Trophoblast cell (in vitro differentiated cells and primary cell): ENCODE measurements around the gene CIDEC.

ENCODE experiments used
- DNase-seq, 2 donors: peaks; one replicate each; pipeline ENCODE4 v3.0.0-alpha.2; 2016
- H2AFZ ChIP-seq: 2 replicates; pipeline ENCODE4 v1.6.1; 2013; ENCODE audit warnings: low read length, moderate library complexity, mild to moderate bottlenecking; ENCODE audit not compliant: insufficient read depth, poor library complexity
- H2AK5ac ChIP-seq: 2 replicates; pipeline ENCODE4 v1.6.1; 2013; ENCODE audit warnings: mild to moderate bottlenecking, low read length
- H2BK120ac ChIP-seq: 2 replicates; pipeline ENCODE4 v1.6.1; 2013; ENCODE audit warnings: low read length, mild to moderate bottlenecking, moderate library complexity; ENCODE audit not compliant: insufficient read depth, poor library complexity
- H2BK12ac ChIP-seq: 2 replicates; pipeline ENCODE4 v1.6.1; 2013; ENCODE audit warnings: mild to moderate bottlenecking, low read length, moderate library complexity
- H2BK5ac ChIP-seq: 2 replicates; pipeline ENCODE4 v1.6.1; 2013; ENCODE audit warnings: low read length, low read depth, moderate library complexity, mild to moderate bottlenecking; ENCODE audit not compliant: poor library complexity
- H3K14ac ChIP-seq: 2 replicates; pipeline ENCODE4 v1.6.1; 2013; ENCODE audit warnings: mild to moderate bottlenecking, low read length
- H3K18ac ChIP-seq: 2 replicates; pipeline ENCODE4 v1.6.1; 2013; ENCODE audit warnings: mild to moderate bottlenecking, low read length
- H3K23ac ChIP-seq: 2 replicates; pipeline ENCODE4 v1.6.1; 2013; ENCODE audit warnings: low read length
- H3K27ac ChIP-seq: 2 replicates; pipeline ENCODE4 v1.5.1; 2013; ENCODE audit warnings: low read depth, mild to moderate bottlenecking, inconsistent platforms, low read length, moderate library complexity
- H3K27me3 ChIP-seq: 2 replicates; pipeline ENCODE4 v1.6.1; 2013; ENCODE audit warnings: inconsistent platforms, mild to moderate bottlenecking, low read length, moderate library complexity; ENCODE audit not compliant: insufficient read depth
- H3K36me3 ChIP-seq, 2 experiments: 1 replicate in 1 of 2; 2 replicates in 1 of 2; pipeline ENCODE4 v1.6.1; 2013; ENCODE audit warnings: low read length in 2 of 2, mild to moderate bottlenecking in 2 of 2, moderate library complexity in 1 of 2; ENCODE audit not compliant: insufficient read depth in 2 of 2, control insufficient read depth in 1 of 2
- H3K4ac ChIP-seq: 2 replicates; pipeline ENCODE4 v1.6.1; 2013; ENCODE audit warnings: low read depth, mild to moderate bottlenecking, low read length, moderate library complexity
- H3K4me1 ChIP-seq, 2 experiments: 1 replicate in 1 of 2; 2 replicates in 1 of 2; pipeline ENCODE4 v1.6.1; 2013; ENCODE audit warnings: low read length in 2 of 2, mild to moderate bottlenecking in 2 of 2, moderate library complexity in 1 of 2; ENCODE audit not compliant: insufficient read depth in 2 of 2, control insufficient read depth in 1 of 2
- H3K4me2 ChIP-seq: 2 replicates; pipeline ENCODE4 v1.6.1; 2013; ENCODE audit warnings: inconsistent platforms, mild to moderate bottlenecking, low read length, moderate library complexity
- H3K4me3 ChIP-seq: 2 replicates; pipeline ENCODE4 v1.5.1; 2013; ENCODE audit warnings: mild to moderate bottlenecking, low read depth, low read length, inconsistent platforms
- H3K79me1 ChIP-seq: one replicate; pipeline ENCODE4 v1.6.1; 2013; ENCODE audit warnings: low read length
- H3K79me2 ChIP-seq: 2 replicates; pipeline ENCODE4 v1.6.1; 2013; ENCODE audit warnings: low read length, mild to moderate bottlenecking; ENCODE audit not compliant: control insufficient read depth, insufficient read depth, poor library complexity
- H3K9ac ChIP-seq: 2 replicates; pipeline ENCODE4 v1.6.1; 2013; ENCODE audit warnings: mild to moderate bottlenecking, low read length
- H3K9me3 ChIP-seq: 2 replicates; pipeline ENCODE4 v1.6.1; 2013; ENCODE audit warnings: low read depth, mild to moderate bottlenecking, control low read depth, inconsistent platforms, low read length; ENCODE audit not compliant: insufficient read depth
- H4K12ac ChIP-seq: 2 replicates; pipeline ENCODE4 v1.6.1; 2013; ENCODE audit warnings: low read depth, mild to moderate bottlenecking, low read length, moderate library complexity
- H4K8ac ChIP-seq: 2 replicates; pipeline ENCODE4 v1.6.1; 2013; ENCODE audit warnings: low read depth, mild to moderate bottlenecking, low read length, moderate library complexity
- H4K91ac ChIP-seq: one replicate; pipeline ENCODE4 v1.6.1; 2013; ENCODE audit warnings: low read depth, mild to moderate bottlenecking, low read length, moderate library complexity
- WGBS: extraction: QIAGEN DNeasy Blood & Tissue Kit; methylation state at CpG from one replicate; pipeline ENCODE4 v1.1.7; 2013; ENCODE audit warnings: missing lambda C conversion rate; ENCODE audit not compliant: insufficient read length, insufficient coverage; ENCODE audit errors: extremely low coverage; 5-methylcytosine and 5-hydroxymethylcytosine counted together

The CIDEC gene

GRCh38 chr3:9890249-9891071 is 10.4 kb upstream of the CIDEC start, which contains the start of gene JAGN1:
JAGN1 (plus strand) TSS chr3:9890610; CDS start chr3:9890723, 113 bp downstream.
- peak within 1 kb of the TSS; percentile 72 for H3K4me2 ChIP-seq
- WGBS = no CpG with 5 or more reads among the region's 62 CpGs
- H4K8ac ChIP-seq = peak within 1 kb of the TSS; percentile 99

GRCh38 chr3:9889405-9889804 is 9.4 kb upstream of the CIDEC start:
- Histone ChIP-seq H3K4me2 (no peak overlapping the region), H2AFZ (no peak overlapping the region), H3K18ac (no peak overlapping the region), H3K36me3 (peaks cover 6 to 10% of the 10 kb centered on the region in 2 experiments), H3K4me1 (no peaks in the 10 kb centered on the region), H3K23ac (no peak overlapping the region), H2BK5ac (no peak overlapping the region), H3K4ac (no peak overlapping the region), H4K8ac (no peak overlapping the region), H3K14ac (no peak overlapping the region), H3K27ac (no peak overlapping the region), H4K91ac (no peak overlapping the region), H3K79me1 (peaks cover 11% of the 10 kb centered on the region), H3K27me3 (no peaks in the 10 kb centered on the region), H3K79me2 (peaks cover 5% of the 10 kb centered on the region), H3K4me3 (no peak overlapping the region), H2BK12ac (no peak overlapping the region), H3K9me3 (no peaks in the 10 kb centered on the region), H3K9ac (no peak overlapping the region), H2AK5ac (no peak overlapping the region), H4K12ac (no peak overlapping the region), H2BK120ac (no peak overlapping the region)
- no CpG with 5 or more reads among the region's 5 CpGs for WGBS
- no peak for DNase-seq

More at GRCh38 chr3:9890249-9891071, 10.4 kb upstream of the CIDEC start, which contains the start of gene JAGN1:
- Histone ChIP-seq H3K18ac (peak within 1 kb of the TSS; percentile 95), H3K9me3 (no peaks in the 10 kb centered on the region), H3K9ac (peak within 1 kb of the TSS; percentile 96), H3K14ac (peak within 1 kb of the TSS; percentile 94), H4K12ac (peak within 1 kb of the TSS; percentile 96), H3K4ac (peak within 1 kb of the TSS; percentile 95), H3K79me1 (peaks cover 5% of the 10 kb centered on the region), H2BK120ac (peak within 1 kb of the TSS; percentile 92), H3K27me3 (no peaks in the 10 kb centered on the region), H4K91ac (peak within 1 kb of the TSS; percentile 95), H3K27ac (peak within 1 kb of the TSS; percentile 40), H2AK5ac (peak within 1 kb of the TSS; percentile 92), H2AFZ (peak within 1 kb of the TSS; percentile 99), H2BK12ac (no peak within 1 kb of the TSS), H3K4me3 (peak within 1 kb of the TSS; percentile 96), H2BK5ac (peak within 1 kb of the TSS; percentile 95), H3K23ac (no peak within 1 kb of the TSS), H3K79me2 (peaks cover 5% of the 10 kb centered on the region), H3K4me1 (no peaks in the 10 kb centered on the region), H3K36me3 (peaks cover 6 to 12% of the 10 kb centered on the region in 2 experiments)
- DNase-seq = peak; percentile 84 to 90

- no peak overlapping the region for H2BK12ac ChIP-seq
- H3K14ac ChIP-seq = no peak overlapping the region
- no peak overlapping the region for H2BK120ac ChIP-seq
- H4K91ac ChIP-seq = no peak overlapping the region
- H4K12ac ChIP-seq = no peak overlapping the region
- no peak overlapping the region for H3K4me3 ChIP-seq
- H2AK5ac ChIP-seq = no peak overlapping the region
- no peak overlapping the region for H2AFZ ChIP-seq
- peaks cover 5% of the 10 kb centered on the region for H3K79me2 ChIP-seq
- no peak overlapping the region for H2BK5ac ChIP-seq
- no peak overlapping the region for H3K18ac ChIP-seq
- peaks cover 15% of the 10 kb centered on the region for H3K79me1 ChIP-seq
- H3K27me3 ChIP-seq = no peaks in the 10 kb centered on the region
- no peak overlapping the region for H3K27ac ChIP-seq
- H4K8ac ChIP-seq = no peak overlapping the region
- DNase-seq = no peak
- H3K9ac ChIP-seq = no peak overlapping the region
- no peaks in the 10 kb centered on the region for H3K9me3 ChIP-seq
- H3K4me1 ChIP-seq = peaks cover 0 to 6% of the 10 kb centered on the region in 2 experiments
- WGBS = no CpG with 5 or more reads among the region's 3 CpGs
- H3K23ac ChIP-seq = no peak overlapping the region
- H3K4ac ChIP-seq = no peak overlapping the region
- no peak overlapping the region for H3K4me2 ChIP-seq
- peaks cover 6 to 10% of the 10 kb centered on the region in 2 experiments for H3K36me3 ChIP-seq
Observed at GRCh38 chr3:9888540-9888939, 8.5 kb upstream of the CIDEC start.

- Histone ChIP-seq H2AK5ac (no peak overlapping the region), H3K4me3 (no peak overlapping the region)
Observed at GRCh38 chr3:9887480-9887879, 7.4 kb upstream of the CIDEC start.

More at GRCh38 chr3:9887480-9887879, 7.4 kb upstream of the CIDEC start:
- H3K18ac ChIP-seq = no peak overlapping the region
- no peak overlapping the region for H3K23ac ChIP-seq
- H4K8ac ChIP-seq = no peak overlapping the region
- H2BK12ac ChIP-seq = no peak overlapping the region
- peaks cover 0 to 1% of the 10 kb centered on the region in 2 experiments for H3K36me3 ChIP-seq
- DNase-seq = no peak
- no peak overlapping the region for H3K9ac ChIP-seq
- no peak overlapping the region for H2BK5ac ChIP-seq
- no peak overlapping the region for H3K14ac ChIP-seq
- H3K4me1 ChIP-seq = peaks cover 0 to 6% of the 10 kb centered on the region in 2 experiments
- H2AFZ ChIP-seq = no peak overlapping the region
- H4K12ac ChIP-seq = no peak overlapping the region
- no peak overlapping the region for H3K27ac ChIP-seq
- H3K79me1 ChIP-seq = peaks cover 15% of the 10 kb centered on the region
- H3K4ac ChIP-seq = no peak overlapping the region
- no peak overlapping the region for H2BK120ac ChIP-seq
- no peak overlapping the region for H4K91ac ChIP-seq
- no peaks in the 10 kb centered on the region for H3K9me3 ChIP-seq
- H3K4me2 ChIP-seq = no peak overlapping the region
- no CpG with 5 or more reads among the region's 5 CpGs for WGBS
- peaks cover 5% of the 10 kb centered on the region for H3K79me2 ChIP-seq
- H3K27me3 ChIP-seq = no peaks in the 10 kb centered on the region
